Activated T-cell treated with anti-CD3 and anti-CD28 coated beads, Interleukin-2, amount 50 U/mL, for 48 hours (primary cell): Measurements from ENCODE around the gene RAB44.
A peak's percentile ranks its signal among the peaks of the same experiment; 100 is the strongest.

ENCODE experiments used
- DNase-seq, 2 experiments: peaks; one replicate each; pipeline ENCODE4 v3.0.0-alpha.2; 2020

Gene RAB44

DNA sequence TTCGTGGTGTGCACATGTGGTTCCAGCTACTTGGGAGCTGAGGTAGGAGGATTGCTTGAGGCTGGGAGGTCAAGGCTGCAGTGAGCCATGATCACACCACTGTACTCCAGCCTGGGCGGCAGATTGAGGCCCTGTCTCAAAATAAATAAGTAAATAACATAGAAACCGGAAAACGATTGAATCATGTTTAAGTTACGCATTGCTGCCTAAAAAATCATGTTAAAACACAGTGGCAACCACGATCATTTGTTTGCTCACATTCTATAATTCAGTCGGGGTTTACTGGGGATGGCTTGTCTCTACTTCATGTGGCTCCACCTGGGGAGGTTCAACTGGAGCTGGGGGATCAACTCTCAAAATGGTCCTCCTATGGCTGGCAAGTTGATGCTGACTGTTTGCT is 27.4 kb upstream of the RAB44 start:
- DNase-seq, result no peak

DNA sequence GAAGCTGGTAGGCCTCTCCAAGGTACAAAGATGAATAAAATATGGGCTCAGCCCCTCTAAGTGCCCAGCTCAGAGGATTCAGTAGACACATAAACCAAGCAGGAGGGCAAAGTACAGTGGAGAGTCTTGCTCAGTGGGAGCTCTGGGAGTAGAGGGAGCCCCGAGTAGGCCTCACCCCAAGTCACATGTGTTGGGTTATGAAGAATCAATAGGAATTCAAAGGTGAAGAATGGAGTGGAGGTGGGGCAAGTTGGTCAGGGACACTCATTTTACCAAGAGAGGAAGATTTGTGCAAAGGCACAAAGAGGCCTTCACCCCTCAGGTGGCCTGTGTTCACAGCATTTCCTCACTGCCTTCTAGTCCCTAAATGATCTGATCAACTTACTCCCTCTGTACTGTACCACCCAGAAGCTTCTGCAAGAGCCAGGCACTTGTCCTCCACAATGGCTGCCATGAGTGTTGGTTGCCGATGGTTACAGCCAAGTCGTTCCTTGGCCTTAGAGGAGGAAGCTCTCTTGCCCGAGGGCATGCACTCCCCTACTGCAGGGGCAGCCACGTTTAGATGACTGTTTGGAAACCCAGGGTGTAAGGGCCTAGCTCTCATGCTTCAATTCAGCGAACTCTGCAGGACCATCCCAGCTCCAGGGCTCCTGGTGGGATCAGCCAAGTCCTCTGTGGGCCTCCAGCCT is 25.8 kb upstream of the RAB44 start:
- DNase-seq, result no peak

DNA sequence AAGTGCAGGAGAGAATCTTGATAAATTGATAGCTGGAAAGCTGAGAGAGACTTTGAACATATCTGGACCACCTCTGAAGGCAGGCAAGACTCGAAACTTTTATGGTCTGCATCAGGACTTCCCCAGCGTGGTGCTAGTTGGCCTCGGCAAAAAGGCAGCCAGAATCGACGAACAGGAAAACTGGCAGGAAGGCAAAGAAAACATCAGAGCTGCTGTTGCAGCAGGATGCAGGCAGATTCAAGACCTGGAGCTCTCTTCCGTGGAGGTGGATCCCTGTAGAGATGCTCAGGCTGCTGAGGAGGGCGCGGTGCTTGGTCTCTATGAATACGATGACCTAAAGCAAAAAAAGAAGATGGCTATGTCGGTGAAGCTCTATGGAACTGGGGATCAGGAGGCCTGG is 23.7 kb upstream of the RAB44 start:
- DNase-seq, result no peak

DNA sequence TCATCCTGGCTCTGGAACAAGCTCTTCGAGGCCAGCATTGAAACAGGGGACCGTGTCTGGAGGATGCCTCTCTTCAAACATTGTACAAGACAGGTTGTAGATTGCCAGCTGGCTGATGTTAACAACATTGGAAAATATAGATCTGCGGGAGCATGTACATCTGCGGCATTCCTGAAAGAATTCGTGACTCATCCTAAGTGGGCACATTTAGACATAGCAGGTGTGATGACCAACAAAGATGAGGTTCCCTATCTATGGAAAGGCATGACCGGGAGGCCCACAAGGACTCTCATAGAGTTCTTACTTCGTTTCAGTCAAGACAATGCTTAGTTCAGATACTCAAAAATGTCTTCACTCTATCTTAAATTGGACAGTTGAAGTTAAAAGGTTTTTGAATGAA is 22.7 kb upstream of the RAB44 start:
- no peak for DNase-seq

GRCh38 chr6:36676141-36677058 is 21.2 kb upstream of the RAB44 start:
- DNase-seq, result no peak

DNA sequence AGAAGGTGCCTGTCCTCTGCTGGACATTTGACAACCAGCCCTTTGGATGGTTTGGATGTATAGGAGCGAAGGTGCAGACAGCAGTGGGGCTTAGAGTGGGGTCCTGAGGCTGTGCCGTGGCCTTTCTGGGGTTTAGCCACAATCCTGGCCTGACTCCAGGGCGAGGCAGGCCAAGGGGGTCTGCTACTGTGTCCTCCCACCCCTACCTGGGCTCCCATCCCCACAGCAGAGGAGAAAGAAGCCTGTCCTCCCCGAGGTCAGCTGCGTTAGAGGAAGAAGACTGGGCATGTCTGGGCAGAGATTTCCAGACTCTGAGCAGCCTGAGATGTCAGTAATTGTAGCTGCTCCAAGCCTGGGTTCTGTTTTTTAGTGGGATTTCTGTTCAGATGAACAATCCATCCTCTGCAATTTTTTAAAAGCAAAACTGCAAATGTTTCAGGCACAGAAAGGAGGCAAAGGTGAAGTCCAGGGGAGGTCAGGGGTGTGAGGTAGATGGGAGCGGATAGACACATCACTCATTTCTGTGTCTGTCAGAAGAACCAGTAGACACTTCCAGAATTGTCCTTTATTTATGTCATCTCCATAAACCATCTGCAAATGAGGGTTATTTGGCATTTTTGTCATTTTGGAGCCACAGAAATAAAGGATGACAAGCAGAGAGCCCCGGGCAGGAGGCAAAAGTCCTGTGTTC is 20.4 kb upstream of the RAB44 start:
- DNase-seq, result no peak

DNA sequence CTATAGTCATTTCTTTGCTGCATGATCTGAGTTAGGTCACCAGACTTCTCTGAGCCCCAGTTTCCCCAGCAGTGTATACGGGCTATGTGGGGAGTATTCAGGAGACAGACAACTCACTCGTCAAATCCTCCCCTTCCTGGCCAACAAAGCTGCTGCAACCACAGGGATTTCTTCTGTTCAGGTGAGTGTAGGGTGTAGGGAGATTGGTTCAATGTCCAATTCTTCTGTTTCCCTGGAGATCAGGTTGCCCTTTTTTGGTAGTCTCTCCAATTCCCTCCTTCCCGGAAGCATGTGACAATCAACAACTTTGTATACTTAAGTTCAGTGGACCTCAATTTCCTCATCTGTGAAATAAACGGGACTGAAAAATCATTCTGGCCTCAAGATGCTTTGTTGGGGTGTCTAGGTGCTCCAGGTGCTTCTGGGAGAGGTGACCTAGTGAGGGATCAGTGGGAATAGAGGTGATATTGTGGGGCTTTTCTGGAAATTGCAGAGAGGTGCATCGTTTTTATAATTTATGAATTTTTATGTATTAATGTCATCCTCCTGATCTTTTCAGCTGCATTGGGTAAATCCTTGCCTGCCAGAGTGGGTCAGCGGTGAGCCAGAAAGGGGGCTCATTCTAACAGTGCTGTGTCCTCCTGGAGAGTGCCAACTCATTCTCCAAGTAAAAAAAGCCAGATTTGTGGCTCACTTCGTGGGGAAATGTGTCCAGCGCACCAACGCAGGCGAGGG is 19.7 kb upstream of the RAB44 start:
- no peak for DNase-seq

DNA sequence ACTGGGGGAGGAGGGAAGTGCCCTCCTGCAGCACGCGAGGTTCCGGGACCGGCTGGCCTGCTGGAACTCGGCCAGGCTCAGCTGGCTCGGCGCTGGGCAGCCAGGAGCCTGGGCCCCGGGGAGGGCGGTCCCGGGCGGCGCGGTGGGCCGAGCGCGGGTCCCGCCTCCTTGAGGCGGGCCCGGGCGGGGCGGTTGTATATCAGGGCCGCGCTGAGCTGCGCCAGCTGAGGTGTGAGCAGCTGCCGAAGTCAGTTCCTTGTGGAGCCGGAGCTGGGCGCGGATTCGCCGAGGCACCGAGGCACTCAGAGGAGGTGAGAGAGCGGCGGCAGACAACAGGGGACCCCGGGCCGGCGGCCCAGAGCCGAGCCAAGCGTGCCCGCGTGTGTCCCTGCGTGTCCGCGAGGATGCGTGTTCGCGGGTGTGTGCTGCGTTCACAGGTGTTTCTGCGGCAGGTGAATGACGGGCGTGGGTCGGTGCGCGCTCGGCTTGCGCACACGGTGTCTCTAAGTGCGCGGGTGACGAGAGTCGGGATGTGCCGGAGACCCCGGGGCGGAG is 19.1 kb upstream of the RAB44 start, which contains the start of gene CDKN1A:
TSS of gene CDKN1A (plus strand) at position 227 of the 555 bp plus-strand sequence. CDS start 5,388 bp downstream, outside the sequence.
- DNase-seq, result peak; percentile 79 to 86

- peak; percentile 57 to 61 for DNase-seq
These were observed 18.4 kb upstream of the RAB44 start for GRCh38 chr6:36679043-36679833.

GRCh38 chr6:36682328-36683144 is 15.1 kb upstream of the RAB44 start:
- DNase-seq, result peak; percentile 63 to 73

DNA sequence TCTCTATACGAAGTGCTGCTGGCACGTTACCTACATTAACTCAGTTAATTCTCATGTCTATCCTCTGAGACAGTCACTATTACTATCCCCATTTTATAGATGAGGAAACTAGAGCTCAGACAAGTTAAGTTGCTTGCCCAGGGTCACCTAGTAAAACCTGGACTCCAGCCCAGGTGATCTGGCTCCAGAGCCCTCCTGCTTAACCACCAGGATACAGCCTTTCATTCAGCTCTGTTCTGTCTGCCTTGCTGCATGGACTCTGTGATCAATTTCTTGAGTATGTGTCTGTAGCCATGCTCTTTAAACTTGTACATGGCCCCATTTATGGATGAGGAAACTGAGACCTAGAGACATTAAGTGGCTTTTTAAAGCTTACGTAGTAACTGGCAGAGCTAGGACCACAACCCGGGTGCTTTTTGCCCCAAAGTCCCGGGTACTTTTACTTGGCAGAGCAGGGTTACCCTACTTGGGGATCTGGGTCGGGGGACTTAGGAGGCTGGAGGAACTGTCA is 14.4 kb upstream of the RAB44 start:
- no peak for DNase-seq

GRCh38 chr6:36683656-36684446 is 13.8 kb upstream of the RAB44 start:
- no peak for DNase-seq

- DNase-seq, result no peak
These were observed 13.2 kb upstream of the RAB44 start for GRCh38 chr6:36684447-36684812.

DNA sequence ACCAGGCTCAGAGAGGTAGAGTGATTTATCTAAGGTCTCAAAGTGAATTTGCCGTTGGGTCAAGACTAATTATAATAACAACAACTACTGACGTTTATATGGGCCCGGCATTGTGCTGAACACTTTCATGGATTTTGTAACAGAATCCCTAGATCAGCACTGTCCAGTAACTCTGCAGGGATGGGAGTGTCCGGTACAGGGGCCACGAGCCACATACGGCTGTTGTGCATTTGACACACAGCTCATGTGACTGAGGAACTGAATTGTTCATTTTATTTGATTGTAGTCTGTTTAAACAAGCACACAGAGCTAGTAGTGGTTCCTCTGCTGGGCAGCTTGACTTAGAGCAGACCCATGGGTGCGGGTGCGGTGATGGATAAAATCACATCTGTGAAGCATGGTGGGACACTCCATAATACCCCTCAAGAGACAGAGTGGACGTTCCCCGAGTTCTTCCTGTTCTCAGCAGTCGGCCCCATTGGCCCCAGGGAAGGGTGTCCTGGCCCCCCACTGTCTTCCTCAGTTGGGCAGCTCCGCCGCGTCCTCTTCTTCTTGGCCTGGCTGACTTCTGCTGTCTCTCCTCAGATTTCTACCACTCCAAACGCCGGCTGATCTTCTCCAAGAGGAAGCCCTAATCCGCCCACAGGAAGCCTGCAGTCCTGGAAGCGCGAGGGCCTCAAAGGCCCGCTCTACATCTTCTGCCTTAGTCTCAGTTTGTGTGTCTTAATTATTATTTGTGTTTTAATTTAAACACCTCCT is 12.3 kb upstream of the RAB44 start:
- DNase-seq, result no peak

GRCh38 chr6:36685926-36686667 is 11.5 kb upstream of the RAB44 start:
- DNase-seq, result no peak

- DNase-seq, result no peak
These were observed 10.7 kb upstream of the RAB44 start for GRCh38 chr6:36686668-36687513.
